HG02981 (cell line): ENCODE measurements around the gene SRP72.
"Not testable (repeated sequence)": the region's sequence is repeated elsewhere in the genome, so short reads cannot be mapped to it uniquely, and the experiment has no call there.

Experiments
- ATAC-seq: cut with Tn5 transposase; IDR thresholded peaks from one replicate; pipeline ENCODE4 v1.9.1; 2021; ENCODE audit warnings: mild to moderate bottlenecking, moderate library complexity; ENCODE audit not compliant: unreplicated experiment

SRP72 gene, protein sequence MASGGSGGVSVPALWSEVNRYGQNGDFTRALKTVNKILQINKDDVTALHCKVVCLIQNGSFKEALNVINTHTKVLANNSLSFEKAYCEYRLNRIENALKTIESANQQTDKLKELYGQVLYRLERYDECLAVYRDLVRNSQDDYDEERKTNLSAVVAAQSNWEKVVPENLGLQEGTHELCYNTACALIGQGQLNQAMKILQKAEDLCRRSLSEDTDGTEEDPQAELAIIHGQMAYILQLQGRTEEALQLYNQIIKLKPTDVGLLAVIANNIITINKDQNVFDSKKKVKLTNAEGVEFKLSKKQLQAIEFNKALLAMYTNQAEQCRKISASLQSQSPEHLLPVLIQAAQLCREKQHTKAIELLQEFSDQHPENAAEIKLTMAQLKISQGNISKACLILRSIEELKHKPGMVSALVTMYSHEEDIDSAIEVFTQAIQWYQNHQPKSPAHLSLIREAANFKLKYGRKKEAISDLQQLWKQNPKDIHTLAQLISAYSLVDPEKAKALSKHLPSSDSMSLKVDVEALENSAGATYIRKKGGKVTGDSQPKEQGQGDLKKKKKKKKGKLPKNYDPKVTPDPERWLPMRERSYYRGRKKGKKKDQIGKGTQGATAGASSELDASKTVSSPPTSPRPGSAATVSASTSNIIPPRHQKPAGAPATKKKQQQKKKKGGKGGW

DNA sequence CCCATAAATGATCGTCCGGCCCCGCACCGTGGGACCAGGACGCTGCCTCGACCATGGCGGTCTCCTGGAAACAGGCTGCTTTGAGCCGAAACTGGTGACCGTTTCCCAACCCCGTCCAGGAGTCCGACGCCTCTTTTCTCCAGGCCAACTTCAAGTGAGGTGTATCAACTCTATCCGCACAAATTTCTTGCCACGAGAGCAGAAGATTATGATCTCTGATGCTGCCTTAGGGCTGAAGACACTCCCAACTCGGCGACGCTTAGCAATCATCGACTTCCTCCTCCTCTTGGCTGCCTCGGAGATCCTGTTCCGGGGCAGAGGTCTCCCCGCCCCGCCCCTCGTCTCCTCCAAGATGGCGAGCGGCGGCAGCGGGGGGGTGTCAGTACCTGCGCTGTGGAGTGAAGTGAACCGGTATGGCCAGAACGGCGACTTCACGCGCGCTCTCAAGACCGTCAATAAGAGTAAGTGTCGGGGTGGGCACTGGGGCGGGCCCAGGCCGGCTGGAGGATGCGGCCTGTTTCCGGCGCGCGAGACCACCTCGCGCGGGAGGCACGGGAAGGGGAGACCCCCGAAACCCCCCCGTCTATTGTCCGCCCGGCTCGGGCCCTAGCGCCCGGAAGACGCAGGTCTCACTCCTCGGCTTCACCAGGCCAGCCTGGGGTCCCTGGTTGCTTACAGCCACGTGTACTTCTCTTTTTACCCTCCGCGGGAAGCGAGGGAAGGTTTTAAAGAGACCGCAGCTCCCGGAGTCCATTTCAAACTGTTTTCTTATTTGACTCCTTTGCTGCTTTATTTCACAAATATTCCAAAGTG lies at the start of gene SRP72:
TSS of gene SRP72 (plus strand) at position 334 of the 813 bp plus-strand sequence. CDS start at position 353, 19 bp downstream.
- peak; percentile 96 for ATAC-seq

DNA sequence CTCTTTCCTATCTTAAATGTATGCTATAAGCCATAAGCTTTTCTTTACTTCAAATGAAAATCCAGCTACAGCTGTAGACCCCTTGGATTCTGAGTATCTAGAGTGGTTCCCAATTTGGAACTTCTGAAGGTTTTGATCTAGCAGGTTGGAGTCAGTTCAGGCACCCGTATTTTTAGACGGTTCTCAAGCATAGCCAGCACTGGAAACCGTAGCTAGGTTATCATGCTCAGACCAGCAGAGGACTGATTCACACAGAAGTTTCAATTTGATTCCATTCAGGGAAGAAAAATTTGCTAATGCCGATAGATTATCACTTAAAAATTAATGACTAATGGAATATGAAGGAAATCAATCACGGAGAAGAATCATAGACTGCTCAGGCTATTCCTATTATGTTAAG lies 43.2 kb upstream of the SRP72 start:
- no peak for ATAC-seq

DNA sequence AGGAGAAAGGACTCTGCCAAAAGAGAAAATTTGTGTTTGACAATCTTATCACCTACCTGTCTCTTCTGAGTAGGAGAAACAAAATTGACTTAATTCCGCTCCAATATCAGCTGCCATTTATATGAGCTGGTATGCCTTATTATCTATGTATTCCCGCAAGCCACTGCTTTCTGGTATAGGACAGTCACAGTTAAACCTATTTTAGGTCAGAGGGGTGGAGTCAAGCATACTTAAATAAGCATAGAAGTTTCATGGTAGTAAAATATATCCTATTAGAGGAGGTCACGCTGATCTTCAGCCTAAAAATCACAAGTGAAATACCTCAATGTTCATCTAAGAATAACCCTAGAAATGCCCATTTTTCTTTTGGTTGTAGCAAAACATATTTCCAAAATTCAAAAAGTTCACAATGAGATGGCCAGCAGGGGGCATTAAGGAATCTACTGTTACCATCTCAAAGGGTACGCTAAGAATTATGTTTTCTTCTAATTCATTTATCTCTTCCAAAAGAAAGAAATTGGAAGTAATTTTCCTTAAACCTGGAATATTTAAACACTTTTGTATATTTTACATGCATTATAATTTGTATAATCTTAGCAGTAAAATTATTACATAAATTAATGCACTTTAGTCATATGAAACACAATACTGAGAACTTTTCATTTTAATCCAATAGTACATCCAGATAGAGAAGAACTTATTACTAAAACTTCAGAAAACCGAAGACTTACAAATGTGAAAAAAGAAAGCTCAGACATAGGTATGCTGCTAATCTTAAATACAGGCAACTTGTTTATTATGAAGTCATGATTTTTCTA lies 42.5 kb upstream of the SRP72 start:
- no peak for ATAC-seq

DNA sequence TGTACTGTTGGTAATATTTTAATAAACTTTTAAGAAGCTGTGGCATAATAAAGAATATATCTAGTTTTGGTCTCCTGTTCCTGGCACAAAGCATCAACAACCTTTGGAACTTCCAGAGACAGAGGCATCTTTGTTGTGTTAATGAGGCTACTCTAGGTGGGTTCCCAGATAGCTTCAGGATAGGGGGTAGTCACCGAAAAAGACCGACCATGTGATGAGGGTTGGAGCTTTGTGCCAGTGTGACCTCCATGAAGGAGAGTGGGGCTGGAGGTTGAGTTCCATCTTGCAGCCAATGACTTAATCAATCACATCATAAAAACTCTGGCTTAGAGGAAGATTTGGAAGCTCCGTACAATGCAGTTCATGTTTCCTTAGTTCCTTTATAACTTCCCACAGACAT lies 41.9 kb upstream of the SRP72 start:
- ATAC-seq: no peak

DNA sequence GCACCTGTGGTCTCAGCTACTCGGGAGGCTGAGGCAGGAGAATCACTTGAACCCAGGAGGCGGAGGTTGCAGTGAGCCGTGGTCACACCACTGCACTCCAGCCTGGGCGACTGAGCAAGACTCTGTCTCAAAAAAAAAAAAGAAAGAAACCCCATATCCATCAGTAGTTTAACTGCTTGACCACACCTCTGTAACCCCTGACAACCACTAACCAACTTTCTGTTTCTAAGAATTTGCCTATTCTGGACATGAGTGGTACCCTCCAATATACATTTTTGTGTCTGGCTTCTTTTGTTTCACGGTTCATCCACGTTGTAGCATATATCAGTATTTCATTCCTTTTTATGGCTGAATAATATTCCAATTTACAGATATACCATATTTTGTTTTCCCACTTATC lies 41.1 kb upstream of the SRP72 start:
- ATAC-seq: peak; percentile 93

DNA sequence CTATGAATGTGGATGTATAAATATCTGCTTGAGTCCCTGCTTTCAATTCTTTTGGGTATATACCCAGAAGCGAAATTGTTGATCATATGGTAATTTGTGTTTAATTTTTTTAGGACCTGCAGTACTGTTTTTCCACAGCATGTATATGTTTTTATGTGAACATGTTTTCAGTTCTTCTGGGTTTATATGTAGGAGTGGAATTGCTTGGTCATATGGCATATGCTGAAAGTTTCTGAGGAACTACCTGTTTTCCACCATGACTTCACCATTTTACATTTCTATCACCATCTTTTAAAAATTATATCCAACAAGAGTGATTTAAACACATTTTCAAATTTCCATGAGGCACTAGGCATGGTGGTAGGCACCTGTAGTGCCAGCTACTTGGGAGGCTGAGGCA lies 40.2 kb upstream of the SRP72 start:
- ATAC-seq: no peak

DNA sequence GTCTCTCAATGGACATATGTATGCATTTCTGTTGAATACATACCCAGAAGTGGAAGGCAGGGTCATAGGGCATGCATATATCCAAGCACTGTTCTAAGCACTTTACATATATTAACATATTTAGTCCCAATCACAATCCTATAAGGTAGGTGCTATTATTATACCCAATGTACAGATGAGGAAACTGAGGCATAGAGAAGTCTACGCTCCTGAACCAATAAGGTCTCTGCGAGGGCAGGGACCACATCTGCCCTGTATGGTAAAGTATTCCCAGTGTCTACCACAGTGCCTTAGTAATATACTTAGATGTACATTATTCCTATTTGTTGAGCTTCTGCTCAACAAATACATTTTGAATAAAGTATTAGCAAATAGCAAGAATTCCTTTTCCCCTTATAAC lies 37.2 kb upstream of the SRP72 start:
- ATAC-seq: no peak

DNA sequence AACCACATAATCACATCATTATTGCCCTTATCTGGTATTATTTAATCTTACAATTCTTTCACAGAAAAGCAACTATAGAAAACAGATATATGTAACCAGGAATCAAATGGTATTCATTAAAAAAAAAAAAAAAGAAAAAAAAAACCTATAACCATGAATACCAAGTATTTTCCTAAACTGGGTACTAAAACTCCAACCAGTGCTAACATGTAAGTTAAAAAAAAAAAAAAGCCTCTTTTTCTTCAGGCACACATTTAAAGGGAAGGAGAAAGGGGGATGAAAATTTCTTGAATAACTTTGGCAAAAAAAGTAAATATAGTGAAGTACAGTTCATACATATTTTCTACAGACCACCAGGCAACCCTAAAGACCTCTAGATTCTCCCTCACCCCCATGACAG lies 34.1 kb upstream of the SRP72 start:
- no peak for ATAC-seq

DNA sequence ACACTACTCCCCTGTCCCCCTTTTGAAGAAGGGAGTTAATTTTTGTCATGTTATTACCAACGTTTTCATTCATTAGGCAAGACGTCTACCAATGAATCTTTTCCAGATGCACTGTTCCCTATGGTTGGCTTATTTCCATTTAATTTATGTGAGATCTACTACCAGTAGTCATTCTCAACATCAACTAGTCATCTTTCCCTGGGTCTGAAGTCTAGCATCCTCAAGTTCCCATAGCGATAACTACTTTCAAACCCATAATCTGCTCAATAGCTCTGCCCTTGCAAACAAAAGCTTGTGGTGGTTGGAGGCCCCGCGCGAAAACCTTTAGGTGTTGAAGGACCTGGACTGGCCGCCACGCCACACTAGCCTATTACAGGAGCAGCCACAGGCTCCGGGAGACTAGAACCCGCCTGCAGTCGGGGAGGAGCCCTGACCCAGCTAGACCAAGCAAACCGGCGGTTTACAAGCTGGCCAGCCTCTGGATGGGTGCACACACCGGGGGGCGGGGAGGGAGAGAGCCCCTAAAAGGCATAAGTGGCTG lies 32.7 kb upstream of the SRP72 start:
- ATAC-seq: peak; percentile 17

DNA sequence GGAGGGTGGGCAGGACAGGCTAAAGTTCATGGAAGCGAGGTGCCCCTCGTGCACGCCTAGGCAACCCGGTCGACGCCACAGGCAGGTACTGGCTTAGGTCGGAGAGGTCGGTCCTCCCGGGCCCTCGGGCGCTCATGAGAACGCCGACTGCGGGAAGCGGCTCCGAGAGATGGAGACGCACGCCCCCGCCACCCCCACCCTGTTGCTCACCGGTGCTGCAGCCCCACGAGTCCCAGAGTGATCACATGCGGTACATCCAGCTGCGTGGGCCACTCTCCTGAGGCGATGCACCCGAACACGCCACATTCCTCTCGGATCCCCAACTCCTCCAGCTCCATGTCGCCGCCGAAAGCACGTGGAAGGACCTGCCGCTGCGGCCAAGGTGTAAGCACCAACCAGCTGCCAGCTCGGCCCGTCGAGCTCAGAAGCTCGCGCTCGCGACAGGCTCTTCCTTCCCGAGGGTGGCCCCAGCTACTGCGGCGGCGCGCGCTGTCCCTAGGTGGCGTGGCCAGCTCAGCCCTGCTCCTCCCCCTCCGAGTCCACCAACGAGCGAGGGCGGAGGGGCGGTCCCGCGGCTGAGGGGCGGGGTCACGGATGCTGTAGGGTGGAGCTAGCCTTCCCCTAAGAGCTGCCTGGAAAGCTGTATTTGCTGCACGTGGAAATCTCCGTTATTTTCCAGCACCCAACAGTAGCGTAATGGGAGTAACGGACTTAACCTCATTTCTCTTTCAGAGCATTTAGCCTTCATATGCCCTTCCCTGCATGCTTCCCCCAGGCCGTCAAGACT lies 32.1 kb upstream of the SRP72 start, which contains the start of gene PPAT:
TSS of gene PPAT (minus strand) at position 476 of the 787 bp plus-strand sequence. CDS start at position 338, 138 bp downstream.
- peak; percentile 72 for ATAC-seq

DNA sequence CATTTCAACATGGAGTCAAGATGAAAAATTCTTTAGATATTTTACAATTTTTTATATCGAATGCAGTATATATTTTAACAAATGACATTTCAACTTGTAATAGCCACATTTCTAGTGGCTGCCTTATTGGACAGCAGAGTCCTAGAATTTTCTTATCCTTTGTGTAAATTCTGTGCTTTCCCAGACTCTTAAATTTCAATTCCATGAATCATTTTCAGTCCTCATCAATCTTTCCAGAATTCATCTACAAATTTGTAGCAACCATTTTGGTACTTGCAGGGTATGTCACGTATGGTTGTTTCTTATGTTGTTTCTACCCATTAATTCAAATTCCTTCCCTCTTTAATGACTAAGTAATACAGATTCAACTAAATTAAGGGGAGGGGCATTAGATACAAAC lies 28.7 kb upstream of the SRP72 start:
- ATAC-seq: no peak

DNA sequence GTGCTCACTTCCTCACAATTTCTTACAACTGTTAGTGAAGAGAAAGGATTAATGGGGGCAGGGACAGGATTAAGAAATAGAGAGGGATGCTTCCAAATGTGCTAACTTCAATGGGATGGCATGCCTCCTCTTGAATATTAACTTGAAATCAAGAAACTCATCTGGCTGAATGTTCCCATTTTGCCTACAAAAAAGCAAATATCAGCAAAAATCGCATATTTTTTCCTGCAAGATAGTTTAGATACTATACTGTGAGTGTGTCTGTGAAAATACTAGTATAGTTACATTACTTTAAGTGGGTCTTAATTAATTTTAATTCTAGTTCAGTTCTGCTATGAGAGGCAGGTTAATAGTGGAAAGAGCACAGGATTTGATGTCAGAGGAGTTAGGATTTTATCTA lies 26.4 kb upstream of the SRP72 start:
- no peak for ATAC-seq

DNA sequence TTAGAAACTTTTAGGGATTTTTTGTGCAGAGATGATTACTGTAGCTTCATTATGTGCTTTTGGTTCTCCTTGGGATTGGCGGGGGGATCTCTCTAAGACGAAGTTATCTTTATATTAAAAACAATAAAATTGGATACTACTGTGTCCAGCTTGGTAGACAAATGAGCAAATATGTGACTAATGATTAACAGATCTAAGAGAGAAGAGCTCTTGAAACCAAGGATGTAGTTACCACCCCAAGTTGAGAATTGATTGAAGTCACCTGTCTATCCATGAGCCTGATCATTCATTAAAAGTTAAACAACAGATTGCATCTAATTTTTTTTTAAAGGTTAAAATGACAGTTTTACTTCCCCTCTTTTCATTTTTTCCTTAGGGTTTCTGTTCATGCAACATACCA lies 22.7 kb upstream of the SRP72 start:
- no peak for ATAC-seq

DNA sequence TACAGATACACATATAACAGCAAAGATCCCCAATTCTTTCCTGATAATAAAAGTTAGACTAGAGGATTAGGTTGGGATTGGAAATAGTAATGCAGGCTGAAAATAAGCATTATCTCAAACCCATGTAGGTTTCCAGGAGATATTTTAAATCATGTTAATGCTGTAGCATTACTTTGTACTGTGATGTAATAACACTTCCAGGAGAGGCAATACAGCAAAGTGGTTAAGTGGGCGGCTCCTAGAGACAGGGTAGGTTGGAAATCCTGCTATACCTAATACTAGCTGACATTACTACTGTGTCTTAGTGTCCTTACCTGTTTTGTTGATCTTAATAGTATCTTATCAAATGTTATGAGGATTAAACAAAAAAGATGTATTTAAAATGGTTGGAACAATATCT lies 21.7 kb upstream of the SRP72 start:
- ATAC-seq: no peak

DNA sequence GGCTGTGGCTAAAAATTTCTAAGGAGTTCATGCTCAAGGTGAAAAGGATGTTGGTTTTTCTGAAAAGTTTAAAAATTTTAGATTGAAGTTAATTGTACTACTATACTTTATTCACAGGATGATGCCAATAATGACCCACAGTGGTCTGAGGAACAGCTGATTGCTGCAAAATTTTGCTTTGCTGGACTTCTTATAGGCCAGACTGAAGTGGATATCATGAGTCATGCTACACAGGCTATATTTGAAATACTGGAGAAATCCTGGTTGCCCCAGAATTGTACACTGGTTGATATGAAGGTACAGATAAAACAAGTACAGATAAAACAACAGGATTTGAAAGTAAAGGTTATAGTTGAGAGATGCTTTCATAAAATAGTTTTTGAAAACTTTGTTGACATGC lies 19.1 kb upstream of the SRP72 start:
- no peak for ATAC-seq

DNA sequence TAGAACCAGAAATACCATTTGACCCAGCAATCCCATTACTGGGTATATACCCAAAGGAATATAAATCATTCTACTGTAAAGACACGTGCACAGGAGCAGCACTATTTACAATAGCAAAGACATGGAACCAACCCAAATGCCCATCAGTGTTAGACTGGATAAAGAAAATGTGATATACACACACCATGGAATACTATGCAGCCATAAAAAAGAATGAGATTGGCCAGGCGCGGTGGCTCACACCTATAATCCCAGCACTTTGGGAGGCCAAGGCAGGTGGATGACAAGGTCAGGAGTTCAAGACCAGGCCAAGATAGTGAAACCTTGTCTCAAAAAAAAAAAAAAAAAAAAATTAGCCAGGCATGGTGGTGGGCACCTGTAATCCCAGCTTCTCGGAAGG lies 17.9 kb upstream of the SRP72 start:
- not testable (repeated sequence) for ATAC-seq

DNA sequence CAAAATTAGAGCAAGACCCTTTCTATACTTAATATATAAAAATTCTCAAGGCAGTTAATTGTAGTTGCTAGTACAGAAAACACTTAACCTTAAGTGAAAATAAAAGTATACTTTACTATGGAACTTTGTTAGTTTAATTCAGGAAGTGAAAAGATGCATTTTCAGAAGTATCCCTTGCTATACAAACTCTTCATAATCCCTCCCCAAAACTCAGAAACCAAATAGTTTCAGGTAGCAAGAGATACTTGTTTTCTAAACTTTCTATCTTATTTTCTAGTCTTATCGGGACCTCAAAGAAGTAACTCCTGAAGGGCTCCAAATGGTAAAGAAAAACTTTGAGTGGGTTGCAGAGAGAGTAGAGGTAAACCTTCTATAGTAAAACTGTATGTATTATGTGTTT lies 17.1 kb upstream of the SRP72 start:
- no peak for ATAC-seq

DNA sequence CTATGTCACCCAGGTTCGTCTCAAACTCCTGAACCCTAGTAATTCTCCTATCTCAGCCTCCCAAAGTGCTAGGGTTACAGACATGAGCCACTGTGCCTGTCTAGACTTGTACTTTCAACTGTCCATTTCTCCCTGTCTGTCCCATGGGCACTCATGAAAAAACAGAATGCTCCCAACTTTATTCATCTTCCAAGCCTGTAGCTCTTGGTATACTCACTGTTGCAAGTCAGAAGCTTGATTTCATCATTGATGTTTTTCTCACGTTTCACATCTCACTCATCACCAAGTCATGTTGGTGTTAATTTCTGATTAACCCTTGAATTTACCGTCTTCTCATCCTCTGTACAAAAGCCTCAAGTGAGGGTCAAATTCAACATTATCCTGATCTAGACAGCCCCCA lies 7.3 kb upstream of the SRP72 start:
- ATAC-seq: no peak

DNA sequence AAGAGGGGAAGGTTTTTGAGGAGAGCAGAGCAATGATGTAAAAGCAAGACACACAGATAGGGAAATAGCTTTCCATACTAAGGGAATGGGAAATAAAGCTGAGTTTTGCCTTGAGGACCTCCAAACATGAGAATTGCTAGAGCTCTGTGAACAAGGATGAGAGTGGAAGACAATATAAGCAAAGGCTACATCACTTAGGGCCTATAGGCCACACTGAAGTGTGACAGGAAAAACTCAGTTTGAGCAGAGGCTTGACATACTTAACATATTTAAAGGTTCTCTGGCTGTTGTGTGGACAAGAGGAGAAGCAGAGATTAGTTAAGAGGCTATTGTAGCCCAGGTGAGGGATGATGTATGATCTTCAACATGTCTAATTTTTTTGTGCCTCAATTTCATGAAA lies 5.3 kb upstream of the SRP72 start:
- no peak for ATAC-seq

DNA sequence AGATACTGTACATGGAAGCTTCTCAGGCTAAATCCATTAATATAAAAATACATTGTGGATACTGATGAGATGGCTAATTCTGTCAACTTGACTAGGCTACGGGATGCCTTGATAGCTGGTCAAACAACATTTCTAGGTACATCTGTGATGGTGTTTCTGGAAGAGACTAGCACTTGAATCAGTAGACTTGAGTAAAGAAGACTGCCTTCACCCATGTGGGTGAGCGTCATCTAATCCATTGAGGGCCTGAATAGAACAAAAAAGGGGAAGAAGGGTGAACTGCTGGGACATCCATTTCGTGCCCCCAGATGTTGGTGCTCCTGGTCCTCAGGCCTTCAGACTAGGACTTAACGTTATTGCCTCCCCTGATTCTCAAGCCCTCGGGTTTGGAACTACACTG lies 3.7 kb upstream of the SRP72 start:
- no peak for ATAC-seq
